PC-3 (cell line): ENCODE data around the gene MAML2.

ENCODE experiments used
- EZH2 ChIP-seq: fragments of 300-600 bp; sonication (generic); IDR thresholded peaks from one replicate; pipeline ENCODE4 v1.6.1; 2017; ENCODE audit warnings: antibody characterized with exemption, mild to moderate bottlenecking, low read length; ENCODE audit not compliant: unreplicated experiment
- EZH2phosphoT487 ChIP-seq: fragments of 300-600 bp; sonication (generic); IDR thresholded peaks from 2 replicates; pipeline ENCODE4 v1.6.1; 2018; ENCODE audit warnings: mild to moderate bottlenecking, antibody characterized with exemption, low read length, borderline replicate concordance

DNA sequence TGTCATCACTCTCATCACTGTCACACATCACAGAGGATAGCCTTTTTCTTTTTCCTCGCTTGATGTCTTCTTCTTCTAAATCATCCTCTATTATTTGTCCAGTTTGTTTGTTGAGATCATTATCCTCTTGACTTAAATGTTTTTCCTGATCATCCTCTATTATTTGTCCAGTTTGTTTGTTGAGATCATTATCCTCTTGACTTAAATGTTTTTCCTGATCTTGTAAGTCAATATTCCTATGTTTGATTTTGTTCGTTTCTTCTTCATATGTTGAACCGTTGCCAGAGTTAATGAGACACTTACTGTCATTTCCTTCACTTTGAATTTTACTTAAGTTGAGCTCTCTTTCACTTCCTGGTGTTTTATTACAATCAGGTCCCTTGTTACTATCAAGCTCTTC, 41.2 kb upstream of the MAML2 start:
- TF ChIP-seq EZH2phosphoT487 (no peak), EZH2 (no peak)
